ENCODE results near the gene GALNT13.

The GALNT13 gene

GRCh38 chr2:153871231-153872221 lies at the start of gene GALNT13:
GALNT13 (plus strand) TSS chr2:153871922.
- peak; percentile 47 for DNase-seq (ENCODE audit: low read depth)
- TF ChIP-seq CTCF (conservative IDR thresholded peaks at IDR 0.05; ENCODE audit: low read depth, low read length), result no peak
- peak within 1 kb of the TSS; percentile 63 for H3K4me3 ChIP-seq (ENCODE audit: low read length)

DNA sequence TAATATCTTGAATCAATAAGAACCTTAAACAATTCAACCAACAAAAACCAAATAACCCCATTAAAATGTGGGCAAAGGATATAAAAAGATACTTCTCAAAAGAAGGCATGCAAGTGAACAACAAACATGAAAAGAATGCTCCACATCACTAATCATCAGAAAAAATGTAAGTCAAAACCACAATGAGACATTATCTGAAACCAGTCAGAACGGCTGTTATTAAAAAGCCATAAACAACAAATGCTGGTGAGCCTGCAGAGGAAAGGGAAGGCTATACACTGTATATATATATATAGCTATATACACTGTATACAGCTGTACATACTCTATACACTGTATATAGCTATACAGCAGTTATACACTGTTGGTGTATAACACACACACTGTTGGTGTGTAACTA lies 47.8 kb upstream of the GALNT13 start:
- no peak overlapping the region for H3K4me3 ChIP-seq (ENCODE audit: low read length)
- peak; percentile 40 for DNase-seq (ENCODE audit: low read depth)
- no peak for TF ChIP-seq CTCF (conservative IDR thresholded peaks at IDR 0.05; ENCODE audit: low read depth, low read length)

- no peak for DNase-seq (ENCODE audit: low read depth)
- no peak for TF ChIP-seq CTCF (conservative IDR thresholded peaks at IDR 0.05; ENCODE audit: low read depth, low read length)
- no peak overlapping the region for H3K4me3 ChIP-seq (ENCODE audit: low read length)
Observed at GRCh38 chr2:153828335-153828734, 43.4 kb upstream of the GALNT13 start.

DNA sequence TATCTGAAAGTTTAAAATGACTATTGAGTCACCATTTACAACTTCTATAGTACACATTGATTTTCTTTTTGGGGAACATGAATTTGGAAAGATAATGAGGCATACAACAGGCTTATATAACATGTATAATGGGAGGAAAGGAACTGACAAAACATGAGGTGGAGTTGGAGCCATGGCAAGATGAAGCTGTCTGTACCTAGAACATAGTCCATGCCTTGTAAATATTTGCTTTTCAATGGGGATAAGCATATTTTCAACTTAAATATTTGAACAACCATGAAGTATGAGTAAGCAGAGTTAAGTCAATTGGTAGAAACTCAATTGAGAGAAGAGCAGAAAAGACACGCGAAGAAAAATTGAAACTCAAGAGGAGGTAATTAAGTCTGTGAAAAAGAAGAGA lies 37.1 kb upstream of the GALNT13 start:
- no peak for TF ChIP-seq CTCF (conservative IDR thresholded peaks at IDR 0.05; ENCODE audit: low read depth, low read length)
- DNase-seq (ENCODE audit: low read depth), result no peak
- no peak overlapping the region for H3K4me3 ChIP-seq (ENCODE audit: low read length)

DNA sequence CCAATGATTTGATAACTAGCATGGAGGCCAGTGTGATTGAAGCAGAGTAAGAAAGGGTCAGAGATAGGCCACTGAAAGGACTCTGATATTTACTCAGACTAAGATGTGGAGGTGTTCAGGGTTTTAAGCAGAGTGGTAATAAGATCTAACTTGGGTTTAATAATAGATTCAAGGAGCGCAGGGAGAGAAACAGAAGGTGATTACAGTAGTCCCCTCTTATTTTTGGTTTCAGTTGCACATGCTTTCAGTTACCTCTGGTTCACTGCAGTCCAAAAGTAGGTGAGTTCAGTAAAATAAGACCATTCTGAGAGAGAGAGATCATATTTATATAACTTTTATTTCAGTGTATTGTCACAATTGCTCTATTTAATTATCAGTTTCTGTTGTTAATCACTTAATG lies 13.5 kb upstream of the GALNT13 start:
- TF ChIP-seq CTCF (conservative IDR thresholded peaks at IDR 0.05; ENCODE audit: low read depth, low read length), result no peak
- no peak for DNase-seq (ENCODE audit: low read depth)

GRCh38 chr2:153864022-153864421 lies 7.7 kb upstream of the GALNT13 start:
- no peak for TF ChIP-seq CTCF (conservative IDR thresholded peaks at IDR 0.05; ENCODE audit: low read depth, low read length)
- no peak for DNase-seq (ENCODE audit: low read depth)
- H3K4me3 ChIP-seq (ENCODE audit: low read length), result no peak overlapping the region

More for the DNA sequence above, 13.5 kb upstream of the GALNT13 start:
- H3K4me3 ChIP-seq (ENCODE audit: low read length), result no peak overlapping the region

DNA sequence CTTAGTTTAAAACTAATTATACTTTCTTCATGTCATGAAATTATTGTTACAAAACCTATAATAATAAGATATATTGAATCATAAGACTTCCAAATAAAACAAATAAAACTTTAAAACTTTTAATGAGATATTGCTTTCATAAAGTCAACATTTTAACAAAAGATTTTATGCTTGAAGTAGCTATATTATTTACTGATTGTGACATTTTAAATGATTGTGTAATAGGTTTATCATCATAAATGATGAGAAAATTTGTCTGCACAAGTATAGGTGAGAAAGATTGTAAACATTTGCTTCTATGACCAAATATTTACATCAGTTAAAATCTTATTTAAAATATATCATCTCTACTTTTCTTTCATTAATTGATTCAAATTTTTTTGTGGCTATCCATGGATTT lies 5.1 kb upstream of the GALNT13 start:
- DNase-seq (ENCODE audit: low read depth), result no peak
- no peak overlapping the region for H3K4me3 ChIP-seq (ENCODE audit: low read length)
- TF ChIP-seq CTCF (conservative IDR thresholded peaks at IDR 0.05; ENCODE audit: low read depth, low read length), result no peak
